Adipocyte (in vitro differentiated cells): ENCODE data around the gene SLC16A7.
A peak's percentile ranks its signal among the peaks of the same experiment; 100 is the strongest.

Source experiments
- DNase-seq: peaks from one replicate; pipeline ENCODE4 v3.0.0-alpha.2; 2015; ENCODE audit warnings: low read depth
- H3K27me3 ChIP-seq: replicated peaks from 2 replicates; pipeline ENCODE4 v1.7.0; 2013; ENCODE audit warnings: mild to moderate bottlenecking, low read length, moderate library complexity; ENCODE audit not compliant: control insufficient read depth, insufficient read depth
- H3K36me3 ChIP-seq: 2 replicates; pipeline ENCODE4 v1.7.0; 2013; ENCODE audit warnings: low read length, mild to moderate bottlenecking, moderate library complexity; ENCODE audit not compliant: control insufficient read depth, insufficient read depth, severe bottlenecking
- H3K4me1 ChIP-seq: 2 replicates; pipeline ENCODE4 v1.7.0; 2013; ENCODE audit warnings: mild to moderate bottlenecking, low read length, moderate library complexity; ENCODE audit not compliant: control insufficient read depth, insufficient read depth
- H3K4me3 ChIP-seq: 2 replicates; pipeline ENCODE4 v1.7.0; 2013; ENCODE audit warnings: mild to moderate bottlenecking, low read length, moderate library complexity
- H3K9ac ChIP-seq: 2 replicates; pipeline ENCODE4 v1.7.0; 2013; ENCODE audit warnings: mild to moderate bottlenecking, low read length, moderate library complexity
- H3K9me3 ChIP-seq: 2 replicates; pipeline ENCODE4 v1.7.0; 2013; ENCODE audit warnings: mild to moderate bottlenecking, low read length, moderate library complexity; ENCODE audit not compliant: control insufficient read depth

Gene SLC16A7

DNA sequence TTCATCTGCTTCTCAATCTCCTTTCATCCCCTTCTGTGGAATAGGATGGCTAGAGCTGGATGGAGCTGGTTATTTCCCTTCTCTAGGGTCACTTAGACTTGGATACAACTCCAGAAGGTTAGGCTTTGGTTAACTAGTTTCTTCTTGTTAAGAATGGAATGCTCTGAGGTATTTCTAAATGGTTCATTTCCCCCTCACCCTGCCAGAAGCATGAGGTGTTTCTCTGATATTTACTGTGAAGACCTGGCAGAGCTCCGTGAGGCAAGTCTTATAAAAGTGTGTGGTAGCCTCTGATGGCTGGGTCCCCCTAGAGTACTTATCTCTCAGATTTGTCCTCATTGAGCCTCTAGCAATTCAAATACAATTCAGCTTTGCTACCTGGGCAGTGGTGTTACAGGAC is 207.9 kb downstream of the SLC16A7 start:
- H3K9me3 ChIP-seq: peaks cover 26% of the 10 kb centered on the region
- H3K27me3 ChIP-seq: no peaks in the 10 kb centered on the region
- no peak for DNase-seq
- H3K4me3 ChIP-seq: peak overlapping the region; percentile 1
- H3K9ac ChIP-seq: no peak overlapping the region
- no peaks in the 10 kb centered on the region for H3K36me3 ChIP-seq
- H3K4me1 ChIP-seq: no peaks in the 10 kb centered on the region

DNA sequence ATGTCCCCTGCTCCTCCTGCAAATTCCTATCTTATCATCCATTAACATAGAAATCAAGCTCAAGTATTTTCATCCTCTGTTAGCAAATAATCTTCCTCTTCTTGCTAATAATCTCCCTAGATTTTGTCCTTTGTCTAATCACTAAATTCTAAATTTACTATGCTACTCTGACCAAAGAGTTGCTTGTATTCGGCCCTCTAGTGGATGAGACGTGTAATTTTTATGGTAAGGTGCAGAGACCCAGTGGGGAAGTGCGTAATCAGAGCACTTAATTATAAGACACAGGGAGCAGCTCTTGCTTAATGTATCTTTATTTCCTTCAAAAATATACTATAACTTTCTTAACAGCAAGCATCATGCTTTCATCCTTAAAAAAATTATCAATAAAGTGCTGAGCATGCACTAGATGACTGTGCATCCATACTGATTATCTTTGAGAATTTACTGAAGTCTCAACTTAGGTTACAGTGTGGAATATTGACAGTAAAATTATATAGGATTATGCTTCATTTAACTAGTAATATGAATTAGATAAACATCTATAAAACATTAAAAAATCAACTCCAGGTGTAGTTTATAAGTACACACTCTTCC is 212.6 kb downstream of the SLC16A7 start:
- Histone ChIP-seq H3K36me3 (no peaks in the 10 kb centered on the region), H3K27me3 (no peaks in the 10 kb centered on the region)

DNA sequence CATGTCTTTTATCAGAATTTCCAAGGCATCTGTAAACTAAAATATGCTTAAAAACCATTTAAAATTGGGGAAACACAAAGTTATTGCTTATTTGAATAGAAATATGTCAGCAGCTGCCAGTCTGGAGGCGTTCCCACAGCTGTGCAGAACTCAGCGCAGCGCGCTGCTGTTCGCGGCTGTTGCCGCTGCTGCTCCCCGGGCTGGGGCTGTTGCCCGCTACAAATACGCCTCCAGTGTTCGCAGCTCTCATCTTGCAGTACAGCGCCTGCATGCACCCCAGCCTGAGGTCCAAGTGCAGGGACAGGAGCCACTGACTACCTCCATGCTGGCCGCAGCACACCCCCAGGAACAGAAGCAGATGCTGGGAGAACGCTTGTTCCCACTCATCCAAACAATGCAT is 216.2 kb downstream of the SLC16A7 start:
- DNase-seq: no peak
- Histone ChIP-seq H3K4me1 (no peaks in the 10 kb centered on the region), H3K36me3 (no peaks in the 10 kb centered on the region), H3K9ac (no peak overlapping the region), H3K27me3 (no peaks in the 10 kb centered on the region), H3K4me3 (no peak overlapping the region), H3K9me3 (peaks cover 1% of the 10 kb centered on the region)

More for the DNA sequence above, 212.6 kb downstream of the SLC16A7 start:
- H3K4me3 ChIP-seq: no peak overlapping the region
- no peaks in the 10 kb centered on the region for H3K9me3 ChIP-seq
- no peaks in the 10 kb centered on the region for H3K4me1 ChIP-seq
- peak; percentile 72 for DNase-seq
- H3K9ac ChIP-seq: no peak overlapping the region

DNA sequence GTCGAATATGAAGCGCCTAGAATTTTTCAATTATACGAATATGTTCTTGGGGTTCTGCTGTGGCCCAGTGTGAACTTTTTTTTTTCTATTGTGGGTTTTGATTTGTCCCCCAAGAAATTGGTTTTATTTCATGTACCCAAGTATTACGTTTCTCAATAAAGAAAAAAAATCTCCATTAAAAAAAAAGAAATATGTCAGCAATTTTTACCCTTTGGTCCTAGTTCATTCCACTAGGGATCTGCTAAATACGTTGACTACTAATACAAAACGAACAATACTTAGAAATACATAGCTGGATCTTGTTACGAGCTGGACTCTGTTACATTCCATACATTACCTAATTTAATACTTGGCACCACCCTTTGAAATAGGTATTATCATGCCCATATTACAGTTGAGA is 216.9 kb downstream of the SLC16A7 start:
- DNase-seq: no peak
- Histone ChIP-seq H3K4me1 (no peaks in the 10 kb centered on the region), H3K36me3 (no peaks in the 10 kb centered on the region), H3K9ac (no peak overlapping the region), H3K27me3 (no peaks in the 10 kb centered on the region), H3K9me3 (peaks cover 7% of the 10 kb centered on the region), H3K4me3 (no peak overlapping the region)

DNA sequence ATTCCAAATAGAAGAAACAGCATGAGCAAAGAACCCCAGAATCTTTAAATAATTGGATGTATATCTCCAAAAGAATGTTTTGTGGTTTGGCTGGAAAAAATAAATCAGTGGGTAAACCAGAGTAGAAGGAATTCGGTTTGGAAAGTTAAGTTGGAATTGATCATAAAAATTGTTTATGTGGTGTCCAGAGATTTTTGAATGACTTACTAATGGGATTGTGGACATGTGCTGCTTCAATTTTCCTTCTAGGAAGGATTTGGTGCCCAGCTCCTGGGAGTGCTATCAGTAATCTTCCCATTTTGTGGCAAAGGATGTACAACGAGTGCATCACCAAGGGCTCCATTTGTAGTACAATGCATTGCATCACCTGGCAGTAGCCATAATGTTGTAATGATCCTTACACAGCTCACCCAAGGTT is 224.8 kb downstream of the SLC16A7 start:
- Histone ChIP-seq H3K4me1 (no peaks in the 10 kb centered on the region), H3K36me3 (no peaks in the 10 kb centered on the region), H3K4me3 (no peak overlapping the region), H3K27me3 (no peaks in the 10 kb centered on the region), H3K9ac (no peak overlapping the region), H3K9me3 (peaks cover 11% of the 10 kb centered on the region)
- peak; percentile 11 for DNase-seq

DNA sequence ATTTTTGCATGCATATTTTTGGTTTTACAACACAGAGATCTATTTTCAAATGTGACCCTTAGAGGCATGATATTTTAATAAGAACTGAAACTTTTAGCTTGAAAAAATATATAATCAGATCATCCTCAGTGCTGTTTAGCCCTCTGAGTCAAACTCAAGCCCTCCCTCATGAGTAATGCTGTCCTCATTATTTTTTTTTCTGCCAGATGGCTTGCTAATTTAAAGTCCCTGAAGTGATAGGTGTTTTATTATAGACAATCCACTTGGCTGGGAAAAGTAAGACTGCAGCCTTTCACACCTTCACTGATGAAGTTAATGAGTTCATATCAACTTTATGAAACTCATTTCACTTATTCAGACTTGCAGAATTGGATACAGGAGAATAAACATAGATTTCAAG is 227.7 kb downstream of the SLC16A7 start:
- DNase-seq: peak; percentile 23
- H3K4me3 ChIP-seq: no peak overlapping the region
- no peak overlapping the region for H3K9ac ChIP-seq
- H3K9me3 ChIP-seq: no peaks in the 10 kb centered on the region
- no peaks in the 10 kb centered on the region for H3K27me3 ChIP-seq
- H3K4me1 ChIP-seq: no peaks in the 10 kb centered on the region
- H3K36me3 ChIP-seq: no peaks in the 10 kb centered on the region

DNA sequence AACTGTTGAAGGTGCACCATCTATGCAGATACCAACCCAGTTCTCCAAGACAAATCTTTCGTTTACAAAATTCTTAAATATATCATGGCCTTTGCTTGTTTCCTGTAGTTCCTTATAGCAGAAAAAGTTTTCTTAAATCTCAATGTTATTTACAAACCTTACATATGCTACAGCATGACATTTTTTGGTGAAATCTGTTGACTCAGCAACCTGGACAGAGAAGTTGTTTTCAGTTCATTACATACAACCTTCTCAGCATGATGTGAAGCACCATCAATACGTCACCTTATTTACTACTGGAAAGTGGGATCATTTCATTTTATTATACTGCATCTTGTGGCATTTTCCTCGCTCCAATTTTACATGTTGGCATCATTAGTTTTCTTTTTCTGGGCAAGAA is 231.9 kb downstream of the SLC16A7 start:
- no peak overlapping the region for H3K4me3 ChIP-seq
- H3K36me3 ChIP-seq: no peaks in the 10 kb centered on the region
- H3K27me3 ChIP-seq: no peaks in the 10 kb centered on the region
- no peaks in the 10 kb centered on the region for H3K9me3 ChIP-seq
- H3K4me1 ChIP-seq: no peaks in the 10 kb centered on the region
- no peak for DNase-seq
- no peak overlapping the region for H3K9ac ChIP-seq

DNA sequence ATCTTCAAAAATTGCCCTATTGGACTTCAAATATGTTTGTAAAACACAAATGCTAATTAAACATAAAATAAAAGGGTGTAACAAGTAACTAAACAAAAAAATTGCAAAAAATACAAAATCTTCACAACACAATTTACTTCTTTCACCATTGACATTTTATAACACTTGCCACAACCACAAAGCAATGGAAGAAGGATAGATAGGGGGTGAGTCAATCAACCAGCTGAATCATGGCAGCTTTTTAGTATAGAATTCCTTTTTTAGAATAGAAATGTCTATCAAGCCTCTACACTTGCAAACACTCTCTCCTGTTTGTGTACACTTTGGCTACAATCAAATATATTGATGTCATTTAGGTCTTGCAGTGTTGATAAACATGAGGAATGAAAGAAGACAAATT is 232.7 kb downstream of the SLC16A7 start:
- Histone ChIP-seq H3K27me3 (no peaks in the 10 kb centered on the region), H3K9ac (no peak overlapping the region), H3K4me3 (no peak overlapping the region), H3K4me1 (no peaks in the 10 kb centered on the region), H3K36me3 (no peaks in the 10 kb centered on the region), H3K9me3 (no peaks in the 10 kb centered on the region)
- DNase-seq: no peak

DNA sequence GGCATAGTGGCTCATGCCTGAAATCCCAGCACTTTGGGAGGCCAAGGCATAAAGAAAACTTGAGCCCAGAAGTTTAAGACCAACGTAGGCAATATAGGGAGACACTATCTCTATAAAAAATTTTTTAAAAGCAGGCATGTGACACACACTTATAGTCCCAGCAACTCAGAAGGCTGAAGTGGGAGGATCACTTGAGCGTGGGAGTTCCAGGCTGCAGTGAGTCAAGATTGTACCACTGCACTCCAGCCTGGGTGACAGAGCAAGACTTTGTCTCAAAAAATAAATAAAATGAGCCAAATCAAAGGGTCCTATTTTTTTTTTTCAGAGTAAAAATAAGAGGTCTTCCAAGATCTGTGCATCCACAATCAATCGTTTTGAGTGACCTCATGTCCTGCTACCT is 237.6 kb downstream of the SLC16A7 start:
- H3K36me3 ChIP-seq: no peaks in the 10 kb centered on the region
- no peak overlapping the region for H3K9ac ChIP-seq
- H3K4me1 ChIP-seq: no peaks in the 10 kb centered on the region
- H3K27me3 ChIP-seq: no peaks in the 10 kb centered on the region
- no peak for DNase-seq
- no peaks in the 10 kb centered on the region for H3K9me3 ChIP-seq
- H3K4me3 ChIP-seq: no peak overlapping the region

DNA sequence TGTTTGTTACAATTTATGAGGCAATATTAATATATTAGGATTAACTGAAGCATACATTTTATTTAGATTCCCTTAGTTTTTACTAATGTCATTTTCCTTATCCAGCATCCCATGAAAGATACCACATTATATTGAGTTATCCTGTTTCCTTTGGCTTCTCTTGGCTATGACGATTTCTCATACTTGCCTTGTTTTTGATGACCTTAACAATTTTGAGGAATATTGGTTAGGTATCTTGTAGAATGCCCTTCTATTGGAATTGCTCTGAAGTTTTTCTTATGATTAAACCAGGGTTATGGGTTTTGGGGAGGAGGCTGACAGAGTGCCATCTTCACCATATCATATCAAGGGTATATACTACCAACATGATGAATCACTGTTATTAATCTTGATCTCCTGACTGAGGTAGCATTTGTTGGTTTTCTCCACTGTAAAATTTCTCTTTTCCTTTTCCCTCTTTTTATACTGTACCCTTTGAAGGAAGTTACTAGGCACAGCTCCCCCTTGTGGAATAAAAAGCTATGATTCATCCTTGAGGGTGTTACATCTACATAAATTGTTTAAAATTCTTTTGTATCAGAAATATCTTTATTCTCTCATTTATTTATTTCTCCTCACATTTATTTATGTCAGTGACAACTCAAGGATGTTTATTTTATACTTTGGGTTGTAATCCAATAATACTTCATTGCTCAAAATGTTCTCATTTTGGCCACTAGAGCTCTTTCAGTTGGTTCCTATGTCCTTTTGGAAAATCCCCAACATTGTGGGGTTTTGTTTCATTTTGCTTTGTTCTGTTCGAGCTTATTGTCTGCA is 239.0 kb downstream of the SLC16A7 start:
- Histone ChIP-seq H3K36me3 (no peaks in the 10 kb centered on the region), H3K9me3 (no peaks in the 10 kb centered on the region), H3K9ac (no peak overlapping the region), H3K27me3 (no peaks in the 10 kb centered on the region), H3K4me1 (no peaks in the 10 kb centered on the region), H3K4me3 (no peak overlapping the region)
- DNase-seq: peak; percentile 67
